Measurements from ENCODE around the gene ITIH4.

The ITIH4 gene

GRCh38 chr3:52865994-52866393 is 35.5 kb upstream of the ITIH4 start:
- H3K4me3 ChIP-seq (ENCODE audit: low read depth, low read length) = no peak overlapping the region
- no peak for TF ChIP-seq CTCF (IDR thresholded peaks at IDR 0.05; ENCODE audit: insufficient read depth, low read length, missing control alignments)
- ChIA-PET CTCF (no interaction called here), POLR2A (no interaction called here)
- DNase-seq (ENCODE audit: low read depth, low spot score) = no peak

GRCh38 chr3:52860424-52860768 is 29.9 kb upstream of the ITIH4 start:
- ChIA-PET POLR2A (no interaction called here), CTCF (no interaction called here)
- DNase-seq (ENCODE audit: low read depth, low spot score) = no peak
- H3K4me3 ChIP-seq (ENCODE audit: low read depth, low read length) = no peak overlapping the region
- TF ChIP-seq CTCF (IDR thresholded peaks at IDR 0.05; ENCODE audit: insufficient read depth, low read length, missing control alignments) = no peak

GRCh38 chr3:52859686-52860423 is 29.4 kb upstream of the ITIH4 start:
- ChIA-PET CTCF (no interaction called here), POLR2A (no interaction called here)
- TF ChIP-seq CTCF (IDR thresholded peaks at IDR 0.05; ENCODE audit: insufficient read depth, low read length, missing control alignments) = no peak
- H3K4me3 ChIP-seq (ENCODE audit: low read depth, low read length) = no peak overlapping the region
- DNase-seq (ENCODE audit: low read depth, low spot score) = no peak

- no peak for DNase-seq (ENCODE audit: low read depth, low spot score)
- POLR2A ChIA-PET = no interaction called here
- TF ChIP-seq CTCF (IDR thresholded peaks at IDR 0.05; ENCODE audit: insufficient read depth, low read length, missing control alignments) = no peak
- CTCF ChIA-PET = interaction anchor here (0.6 kb wide), 1 partner anchor 31 kb away, joined by 3 read pairs; no protein-coding TSS in a partner anchor
- no peak overlapping the region for H3K4me3 ChIP-seq (ENCODE audit: low read depth, low read length)
These were observed 27.4 kb upstream of the ITIH4 start for GRCh38 chr3:52857864-52858263.

GRCh38 chr3:52857133-52857532 is 26.7 kb upstream of the ITIH4 start:
- DNase-seq (ENCODE audit: low read depth, low spot score) = no peak
- no peak for TF ChIP-seq CTCF (IDR thresholded peaks at IDR 0.05; ENCODE audit: insufficient read depth, low read length, missing control alignments)
- ChIA-PET POLR2A (no interaction called here), CTCF (interaction anchor here (0.8 to 1.7 kb wide), 2 partner anchors 9 to 77 kb away, joined by 3 to 7 read pairs; no protein-coding TSS in a partner anchor)
- no peak overlapping the region for H3K4me3 ChIP-seq (ENCODE audit: low read depth, low read length)

- POLR2A ChIA-PET = no interaction called here
- H3K4me3 ChIP-seq (ENCODE audit: low read depth, low read length) = no peak overlapping the region
- no peak for DNase-seq (ENCODE audit: low read depth, low spot score)
- CTCF ChIA-PET = interaction anchor here (0.8 to 1.7 kb wide), 2 partner anchors 8 to 78 kb away, joined by 3 to 7 read pairs; no protein-coding TSS in a partner anchor
- no peak for TF ChIP-seq CTCF (IDR thresholded peaks at IDR 0.05; ENCODE audit: insufficient read depth, low read length, missing control alignments)
These were observed 26.2 kb upstream of the ITIH4 start for GRCh38 chr3:52856666-52857065.
